ENCODE results near the gene LMTK3. TPM values are rescaled to one million over a fixed set of nuclear protein-coding genes. Genes with fewer than 3 reads are reported as not detected.
A peak's percentile ranks its signal among the peaks of the same experiment; 100 is the strongest.

LMTK3 gene
- total RNA-seq, 3 donors from 2014 or later (not counting 1 experiment from before 2014, with no cell fraction given), result 0.64 to 2.9 (median 1.9) TPM

DNA sequence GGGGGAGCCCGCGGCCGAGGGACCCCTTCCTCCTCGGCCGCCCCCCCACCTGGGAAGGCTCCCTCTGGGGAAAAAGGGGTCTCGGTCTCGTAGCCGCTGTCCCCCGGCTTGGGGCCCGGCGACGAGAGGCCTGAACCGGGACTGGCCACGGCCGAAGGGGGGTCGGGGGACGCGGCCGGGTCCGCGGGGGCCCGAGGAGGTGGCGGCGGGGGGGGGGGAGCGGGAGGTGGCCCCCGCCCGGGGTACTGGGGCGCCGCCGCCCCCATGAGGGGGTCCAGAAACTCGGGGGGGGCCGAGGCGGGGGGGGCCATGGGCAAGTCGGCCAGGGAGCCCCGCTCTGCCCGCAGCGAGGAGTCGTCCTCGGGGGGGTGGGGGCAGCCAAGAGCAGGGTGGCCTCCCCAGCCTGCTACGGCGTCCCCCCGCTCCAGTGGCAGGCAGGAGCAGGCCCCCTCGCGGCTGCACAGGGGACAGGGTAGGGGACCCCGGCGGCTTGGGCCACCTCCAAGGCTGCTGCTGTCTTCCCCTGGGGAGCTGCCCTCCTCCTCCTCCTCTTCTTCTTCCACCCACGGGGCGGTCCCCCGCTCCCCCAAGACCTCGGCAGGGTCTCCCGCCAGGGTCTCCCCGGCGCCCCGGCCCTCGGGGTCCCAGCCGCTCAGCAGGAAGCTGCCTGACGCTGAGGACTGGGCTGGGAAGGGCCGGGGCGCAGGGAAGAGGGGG, 12.9 kb downstream of the LMTK3 start:
- peaks cover 30% of the 10 kb centered on the region for H3K27me3 ChIP-seq (ENCODE audit: control insufficient read depth, insufficient read depth, low read length)
- Mint-ChIP-seq H3K27me3 (ENCODE audit: low read depth in 2 of 2) (peaks cover 8 to 18% of the 10 kb centered on the region in 2 donors), H3K4me3 (no peak overlapping the region), H3K36me3 (no peaks in the 10 kb centered on the region), H3K27ac (no peak overlapping the region), H3K4me1 (peaks cover 21 to 41% of the 10 kb centered on the region in 2 donors), H3K9me3 (no peaks in the 10 kb centered on the region)
- H3K9me3 ChIP-seq (ENCODE audit: control insufficient read depth, insufficient read depth, low read length), result no peaks in the 10 kb centered on the region
- peaks cover 35% of the 10 kb centered on the region for H3K4me1 ChIP-seq (ENCODE audit: control insufficient read depth, insufficient read depth, low read length)
- ATAC-seq (no peak), DNase-seq (no peak)
- no peak overlapping the region for H3K4me3 ChIP-seq (ENCODE audit: low read length)
- 45% methylated on average over 58 of the region's 59 CpGs for WGBS (ENCODE audit: insufficient coverage)
- no peak overlapping the region for H3K27ac ChIP-seq (ENCODE audit: low read length)
- intact Hi-C loops (cut with micrococcal nuclease), result no loop called here
- TF ChIP-seq, protein P1, sequence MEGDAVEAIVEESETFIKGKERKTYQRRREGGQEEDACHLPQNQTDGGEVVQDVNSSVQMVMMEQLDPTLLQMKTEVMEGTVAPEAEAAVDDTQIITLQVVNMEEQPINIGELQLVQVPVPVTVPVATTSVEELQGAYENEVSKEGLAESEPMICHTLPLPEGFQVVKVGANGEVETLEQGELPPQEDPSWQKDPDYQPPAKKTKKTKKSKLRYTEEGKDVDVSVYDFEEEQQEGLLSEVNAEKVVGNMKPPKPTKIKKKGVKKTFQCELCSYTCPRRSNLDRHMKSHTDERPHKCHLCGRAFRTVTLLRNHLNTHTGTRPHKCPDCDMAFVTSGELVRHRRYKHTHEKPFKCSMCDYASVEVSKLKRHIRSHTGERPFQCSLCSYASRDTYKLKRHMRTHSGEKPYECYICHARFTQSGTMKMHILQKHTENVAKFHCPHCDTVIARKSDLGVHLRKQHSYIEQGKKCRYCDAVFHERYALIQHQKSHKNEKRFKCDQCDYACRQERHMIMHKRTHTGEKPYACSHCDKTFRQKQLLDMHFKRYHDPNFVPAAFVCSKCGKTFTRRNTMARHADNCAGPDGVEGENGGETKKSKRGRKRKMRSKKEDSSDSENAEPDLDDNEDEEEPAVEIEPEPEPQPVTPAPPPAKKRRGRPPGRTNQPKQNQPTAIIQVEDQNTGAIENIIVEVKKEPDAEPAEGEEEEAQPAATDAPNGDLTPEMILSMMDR (IDR thresholded peaks at IDR 0.05), result no peak
- H3K36me3 ChIP-seq (ENCODE audit: control insufficient read depth, insufficient read depth, low read length), result no peaks in the 10 kb centered on the region

DNA sequence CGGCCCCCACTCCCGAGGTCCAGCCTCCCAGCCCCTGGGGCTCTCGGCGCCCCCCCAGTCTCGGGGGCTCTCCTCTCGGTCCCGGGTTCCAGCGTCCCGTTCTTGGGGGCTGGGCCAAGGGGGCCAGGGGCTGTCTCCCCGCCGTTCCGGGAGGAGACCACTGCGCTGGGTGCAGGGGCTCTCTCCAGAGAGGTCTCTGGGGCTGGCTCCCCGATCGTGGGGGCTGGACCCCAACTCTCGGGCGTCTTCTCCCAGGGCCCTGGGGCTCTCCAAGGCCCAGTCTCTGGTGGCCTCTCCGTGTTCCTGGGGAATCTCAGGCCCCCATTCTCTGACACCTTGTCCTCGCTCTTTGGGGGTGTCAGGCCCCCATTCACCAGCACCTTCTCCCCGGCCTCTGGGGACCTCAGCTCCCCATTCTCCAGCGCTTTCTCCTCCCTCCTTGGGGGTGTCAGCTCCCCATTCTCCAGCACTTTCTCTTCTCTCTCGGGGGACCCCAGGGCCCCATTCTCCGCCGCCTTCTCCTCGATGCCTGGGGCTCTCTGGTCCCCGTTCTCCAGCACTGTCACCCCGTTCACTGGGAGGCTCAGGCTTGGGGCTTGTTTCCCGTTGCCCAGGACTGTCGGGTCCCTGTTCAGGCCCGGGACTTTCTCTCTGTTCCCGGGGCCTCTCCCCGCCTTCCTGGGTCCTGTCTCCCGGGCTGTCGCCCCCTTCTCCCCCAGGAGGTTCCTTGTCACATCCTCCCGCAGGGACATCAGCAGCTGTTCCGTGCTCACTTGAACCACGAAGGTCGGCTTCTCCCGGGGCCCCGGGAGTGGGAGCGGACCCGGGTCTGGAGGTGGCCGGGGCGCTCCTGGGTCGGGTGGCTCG, 13.7 kb downstream of the LMTK3 start:
- H3K27ac Mint-ChIP-seq, result peak overlapping the region in 1 of 2 donors; percentile 62
- TF ChIP-seq, protein P1 (IDR thresholded peaks at IDR 0.05), result no peak
- intact Hi-C loops (cut with micrococcal nuclease), result no loop called here
- peak overlapping the region; percentile 80 for H3K4me3 Mint-ChIP-seq
- peaks cover 22 to 45% of the 10 kb centered on the region in 2 donors for H3K4me1 Mint-ChIP-seq
- H3K9me3 Mint-ChIP-seq, result no peaks in the 10 kb centered on the region
- no peaks in the 10 kb centered on the region for H3K36me3 Mint-ChIP-seq
- peaks cover 8 to 18% of the 10 kb centered on the region in 2 donors for H3K27me3 Mint-ChIP-seq (ENCODE audit: low read depth in 2 of 2)
- Histone ChIP-seq H3K27me3 (ENCODE audit: control insufficient read depth, insufficient read depth, low read length) (peaks cover 30% of the 10 kb centered on the region), H3K9me3 (ENCODE audit: control insufficient read depth, insufficient read depth, low read length) (no peaks in the 10 kb centered on the region), H3K4me3 (ENCODE audit: low read length) (no peak overlapping the region), H3K36me3 (ENCODE audit: control insufficient read depth, insufficient read depth, low read length) (no peaks in the 10 kb centered on the region), H3K4me1 (ENCODE audit: control insufficient read depth, insufficient read depth, low read length) (peaks cover 37% of the 10 kb centered on the region), H3K27ac (ENCODE audit: low read length) (no peak overlapping the region)
- no peak for ATAC-seq
- 56% methylated on average over 46 of the region's 46 CpGs for WGBS (ENCODE audit: insufficient coverage)
- no peak for DNase-seq

DNA sequence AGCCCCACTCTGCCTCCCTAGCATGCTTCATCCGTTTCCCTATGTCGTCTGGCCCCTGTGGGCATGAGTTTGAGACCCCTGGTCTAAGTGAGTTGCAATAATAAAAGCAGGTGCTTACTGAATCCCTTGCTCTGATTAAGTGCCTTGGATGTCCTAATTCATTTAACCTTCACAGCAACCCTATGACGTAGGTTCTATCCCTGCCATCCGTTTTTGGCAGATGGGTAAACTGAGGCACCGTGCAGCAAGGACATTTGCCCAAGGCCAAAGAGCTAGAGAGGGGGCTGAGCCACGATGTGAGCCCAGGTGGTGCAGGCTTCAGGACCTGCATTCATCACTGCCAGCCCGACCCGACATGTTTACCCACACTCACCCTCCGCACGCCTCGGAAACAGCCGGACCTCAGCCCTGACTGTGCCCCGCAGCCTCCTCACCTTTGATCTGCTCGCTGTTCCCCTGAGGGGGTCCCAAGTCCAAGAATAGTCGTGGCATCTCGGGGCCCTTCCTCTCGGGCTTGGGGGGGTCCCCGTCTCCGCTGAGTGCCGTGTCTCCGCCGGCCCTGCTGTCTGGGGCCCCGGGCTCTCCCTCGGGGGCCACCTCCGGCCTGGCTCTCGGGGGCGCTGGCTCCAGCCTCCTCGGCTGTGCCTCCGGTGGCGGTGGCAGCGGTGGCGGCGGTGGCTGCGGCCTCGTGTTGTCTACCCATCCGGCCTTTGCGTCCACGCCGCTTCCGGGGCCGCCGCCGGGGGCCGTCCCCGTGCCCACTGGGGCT, 14.5 kb downstream of the LMTK3 start:
- intact Hi-C loops (cut with micrococcal nuclease), result no loop called here
- DNase-seq, result no peak

More for the DNA sequence above, 14.5 kb downstream of the LMTK3 start:
- Mint-ChIP-seq H3K4me3 (no peak overlapping the region), H3K27ac (no peak overlapping the region), H3K9me3 (no peaks in the 10 kb centered on the region), H3K27me3 (ENCODE audit: low read depth in 2 of 2) (peaks cover 8 to 23% of the 10 kb centered on the region in 2 donors), H3K36me3 (no peaks in the 10 kb centered on the region), H3K4me1 (peaks cover 30 to 50% of the 10 kb centered on the region in 2 donors)
- ATAC-seq, result no peak
- H3K4me1 ChIP-seq (ENCODE audit: control insufficient read depth, insufficient read depth, low read length), result peaks cover 40% of the 10 kb centered on the region
- no peak overlapping the region for H3K27ac ChIP-seq (ENCODE audit: low read length)
- no peaks in the 10 kb centered on the region for H3K9me3 ChIP-seq (ENCODE audit: control insufficient read depth, insufficient read depth, low read length)
- H3K4me3 ChIP-seq (ENCODE audit: low read length), result no peak overlapping the region
- 63% methylated on average over 45 of the region's 45 CpGs for WGBS (ENCODE audit: insufficient coverage)
- H3K27me3 ChIP-seq (ENCODE audit: control insufficient read depth, insufficient read depth, low read length), result peaks cover 30% of the 10 kb centered on the region
- no peaks in the 10 kb centered on the region for H3K36me3 ChIP-seq (ENCODE audit: control insufficient read depth, insufficient read depth, low read length)
- TF ChIP-seq, protein P1 (IDR thresholded peaks at IDR 0.05), result no peak
